T-helper 2 cell treated with Interferon-gamma antibody and Interleukin-4, amounts not matched to agents 5 μg/mL and 100 μg/mL, for 36 hours (primary cell): ENCODE data around the gene DYSF.

Experiments
- DNase-seq: peaks from one replicate; pipeline ENCODE4 v3.0.0; 2021; ENCODE audit warnings: low spot score
- H3K27ac Mint-ChIP-seq: one replicate; pipeline ENCODE4 v1.8.0; 2021; ENCODE audit warnings: mild to moderate bottlenecking, mixed read lengths
- H3K27me3 Mint-ChIP-seq: one replicate; pipeline ENCODE4 v1.8.0; 2021; ENCODE audit warnings: low read depth, mixed read lengths
- H3K36me3 Mint-ChIP-seq: one replicate; pipeline ENCODE4 v1.8.0; 2021; ENCODE audit warnings: low read depth, mixed read lengths
- H3K4me1 Mint-ChIP-seq: one replicate; pipeline ENCODE4 v1.8.0; 2021; ENCODE audit warnings: low read depth, mixed read lengths
- H3K4me3 Mint-ChIP-seq: one replicate; pipeline ENCODE4 v1.8.0; 2022; ENCODE audit warnings: mild to moderate bottlenecking, moderate library complexity, mixed read lengths
- H3K9me3 Mint-ChIP-seq: one replicate; pipeline ENCODE4 v1.8.0; 2021; ENCODE audit warnings: mixed read lengths

The DYSF gene

DNA sequence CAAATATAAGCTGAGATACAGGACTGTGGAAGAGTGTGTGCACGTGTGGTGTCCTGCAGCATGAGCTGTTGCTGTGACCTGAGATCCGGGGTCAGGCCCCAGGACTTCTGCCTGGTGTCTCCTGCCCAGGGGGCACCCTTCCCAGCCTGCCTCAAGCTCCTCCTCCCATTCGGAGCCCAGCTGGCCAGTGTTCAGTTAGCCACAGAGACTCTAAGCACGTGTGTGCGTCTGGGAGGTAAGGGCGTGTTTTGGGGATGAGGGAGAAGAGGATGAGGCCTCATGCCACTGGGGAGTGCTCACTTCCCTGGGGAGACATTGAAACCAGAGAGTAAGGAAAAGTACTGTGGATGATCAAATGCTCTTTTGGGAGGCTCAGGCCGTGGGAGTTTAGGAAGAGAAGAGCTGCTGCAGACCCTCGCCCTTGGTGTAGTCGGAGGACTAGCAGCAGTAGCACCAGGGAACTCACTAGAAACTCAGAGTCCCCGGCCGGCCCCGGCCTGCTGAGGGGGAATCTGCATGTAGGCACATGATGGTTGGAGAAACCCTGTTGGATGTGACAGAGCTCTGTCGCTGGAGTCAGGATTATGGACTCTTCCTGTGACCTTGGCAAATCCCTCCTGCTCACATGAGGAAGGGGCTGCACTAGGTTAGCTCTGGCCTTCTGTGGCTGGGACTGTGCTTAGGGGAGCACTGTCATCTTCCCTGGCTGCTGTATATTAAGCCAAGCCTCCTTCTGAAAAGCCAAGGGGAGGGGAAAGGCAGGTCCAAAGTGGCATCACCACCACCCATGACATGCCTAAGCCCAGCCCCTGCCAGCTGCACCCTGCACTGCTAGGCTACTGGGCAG is 231.1 kb downstream of the DYSF start:
- H3K36me3 Mint-ChIP-seq, result no peaks in the 10 kb centered on the region
- H3K27me3 Mint-ChIP-seq, result no peaks in the 10 kb centered on the region
- no peak for DNase-seq
- no peaks in the 10 kb centered on the region for H3K9me3 Mint-ChIP-seq
- no peaks in the 10 kb centered on the region for H3K4me1 Mint-ChIP-seq
- no peak overlapping the region for H3K4me3 Mint-ChIP-seq
- H3K27ac Mint-ChIP-seq, result no peak overlapping the region

DNA sequence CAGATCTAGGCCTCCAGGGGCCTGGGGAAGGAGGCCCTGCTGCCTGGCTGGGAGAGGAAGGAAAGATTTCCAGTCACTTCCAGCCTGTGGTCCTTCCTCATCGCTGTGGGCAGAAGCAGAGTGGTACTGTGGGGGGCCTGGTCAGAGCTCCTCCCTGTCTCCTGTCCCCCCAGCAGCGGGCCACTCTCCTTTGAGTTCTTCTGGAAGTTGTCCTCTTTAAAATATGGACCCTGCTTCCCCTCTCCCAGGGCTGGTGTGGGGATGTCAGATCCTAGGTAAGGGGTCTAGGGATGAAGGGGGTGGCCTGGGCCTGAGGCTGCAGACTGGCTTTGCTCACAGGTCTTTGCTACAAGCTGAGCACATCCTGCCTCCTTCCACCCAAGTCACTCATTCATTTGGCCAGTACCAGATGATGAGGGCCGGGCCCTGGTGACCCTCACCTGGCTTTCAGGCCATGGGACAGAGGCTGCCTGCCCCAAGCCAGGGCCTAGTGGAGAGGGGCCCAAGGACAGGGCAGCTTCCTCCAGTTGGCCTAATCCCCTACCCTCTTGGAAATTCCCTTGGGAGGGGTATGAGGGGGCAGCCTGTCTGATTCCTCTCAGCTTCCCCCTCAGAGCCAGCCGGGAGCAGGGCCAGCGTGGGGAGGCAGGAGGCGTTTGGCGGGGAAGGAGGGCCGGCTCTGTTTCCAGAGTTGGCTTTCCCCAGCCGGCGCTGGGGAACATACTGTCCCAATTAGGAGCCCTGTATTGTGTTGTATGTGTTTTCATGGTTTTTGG is 231.9 kb downstream of the DYSF start:
- H3K36me3 Mint-ChIP-seq, result no peaks in the 10 kb centered on the region
- no peak for DNase-seq
- H3K9me3 Mint-ChIP-seq, result no peaks in the 10 kb centered on the region
- no peak overlapping the region for H3K4me3 Mint-ChIP-seq
- H3K27me3 Mint-ChIP-seq, result no peaks in the 10 kb centered on the region
- H3K27ac Mint-ChIP-seq, result no peak overlapping the region
- H3K4me1 Mint-ChIP-seq, result no peaks in the 10 kb centered on the region

GRCh38 chr2:71685941-71686611 is 232.7 kb downstream of the DYSF start:
- H3K9me3 Mint-ChIP-seq, result no peaks in the 10 kb centered on the region
- no peaks in the 10 kb centered on the region for H3K27me3 Mint-ChIP-seq
- no peaks in the 10 kb centered on the region for H3K4me1 Mint-ChIP-seq
- no peak overlapping the region for H3K27ac Mint-ChIP-seq
- H3K4me3 Mint-ChIP-seq, result no peak overlapping the region
- H3K36me3 Mint-ChIP-seq, result no peaks in the 10 kb centered on the region
- no peak for DNase-seq

GRCh38 chr2:71686781-71687180 is 233.4 kb downstream of the DYSF start:
- Mint-ChIP-seq H3K36me3 (no peaks in the 10 kb centered on the region), H3K4me3 (no peak overlapping the region), H3K27me3 (no peaks in the 10 kb centered on the region), H3K4me1 (no peaks in the 10 kb centered on the region), H3K27ac (no peak overlapping the region), H3K9me3 (no peaks in the 10 kb centered on the region)
- no peak for DNase-seq

DNA sequence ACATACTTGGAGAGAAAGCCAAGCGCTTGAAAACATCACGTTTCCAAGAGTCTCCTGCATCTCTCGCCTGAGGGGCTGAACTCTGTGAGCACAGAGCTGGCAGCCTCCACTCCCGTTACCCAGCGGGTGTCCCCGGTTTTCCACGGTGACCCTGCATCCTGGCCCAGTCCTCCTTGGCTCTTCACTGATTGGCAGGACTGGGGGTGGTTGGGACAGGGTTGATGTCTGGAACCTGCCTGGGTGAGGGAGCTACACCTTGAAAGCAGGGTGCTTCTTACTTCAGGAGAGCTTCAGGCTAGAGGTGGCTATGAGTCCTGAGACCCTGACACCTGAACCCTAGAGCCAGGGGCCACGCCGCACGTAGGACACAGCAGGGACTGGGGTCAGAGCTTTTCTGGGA is 234.1 kb downstream of the DYSF start:
- Mint-ChIP-seq H3K27me3 (no peaks in the 10 kb centered on the region), H3K4me3 (no peak overlapping the region), H3K4me1 (no peaks in the 10 kb centered on the region), H3K9me3 (no peaks in the 10 kb centered on the region), H3K27ac (no peak overlapping the region), H3K36me3 (no peaks in the 10 kb centered on the region)
- no peak for DNase-seq

DNA sequence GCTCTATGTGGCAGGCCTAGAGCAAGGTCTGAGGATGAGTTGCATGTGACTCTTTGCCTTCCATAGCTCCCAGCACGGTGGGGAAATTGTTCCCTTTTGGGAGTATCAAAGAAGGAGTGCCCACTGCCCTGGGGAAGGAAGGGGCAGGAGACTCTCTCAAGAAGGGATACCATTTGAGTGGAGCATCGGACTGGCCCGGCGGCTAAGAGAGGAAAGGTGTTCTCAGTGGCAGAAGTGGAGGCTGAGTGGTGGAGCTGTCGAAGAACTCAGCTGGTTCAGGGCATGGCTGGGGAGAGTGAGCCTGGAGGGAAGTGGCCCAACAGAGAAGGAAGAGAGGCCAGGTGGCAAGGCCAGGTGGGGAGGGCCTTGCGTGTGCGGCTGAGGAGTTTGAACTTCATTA is 235.2 kb downstream of the DYSF start:
- Mint-ChIP-seq H3K4me1 (no peaks in the 10 kb centered on the region), H3K27ac (no peak overlapping the region), H3K9me3 (no peaks in the 10 kb centered on the region), H3K4me3 (no peak overlapping the region), H3K27me3 (no peaks in the 10 kb centered on the region), H3K36me3 (no peaks in the 10 kb centered on the region)
- DNase-seq, result no peak

GRCh38 chr2:71689393-71689792 is 236.0 kb downstream of the DYSF start:
- Mint-ChIP-seq H3K27ac (no peak overlapping the region), H3K27me3 (no peaks in the 10 kb centered on the region), H3K4me1 (no peaks in the 10 kb centered on the region), H3K36me3 (no peaks in the 10 kb centered on the region), H3K9me3 (no peaks in the 10 kb centered on the region), H3K4me3 (no peak overlapping the region)
- no peak for DNase-seq

DNA sequence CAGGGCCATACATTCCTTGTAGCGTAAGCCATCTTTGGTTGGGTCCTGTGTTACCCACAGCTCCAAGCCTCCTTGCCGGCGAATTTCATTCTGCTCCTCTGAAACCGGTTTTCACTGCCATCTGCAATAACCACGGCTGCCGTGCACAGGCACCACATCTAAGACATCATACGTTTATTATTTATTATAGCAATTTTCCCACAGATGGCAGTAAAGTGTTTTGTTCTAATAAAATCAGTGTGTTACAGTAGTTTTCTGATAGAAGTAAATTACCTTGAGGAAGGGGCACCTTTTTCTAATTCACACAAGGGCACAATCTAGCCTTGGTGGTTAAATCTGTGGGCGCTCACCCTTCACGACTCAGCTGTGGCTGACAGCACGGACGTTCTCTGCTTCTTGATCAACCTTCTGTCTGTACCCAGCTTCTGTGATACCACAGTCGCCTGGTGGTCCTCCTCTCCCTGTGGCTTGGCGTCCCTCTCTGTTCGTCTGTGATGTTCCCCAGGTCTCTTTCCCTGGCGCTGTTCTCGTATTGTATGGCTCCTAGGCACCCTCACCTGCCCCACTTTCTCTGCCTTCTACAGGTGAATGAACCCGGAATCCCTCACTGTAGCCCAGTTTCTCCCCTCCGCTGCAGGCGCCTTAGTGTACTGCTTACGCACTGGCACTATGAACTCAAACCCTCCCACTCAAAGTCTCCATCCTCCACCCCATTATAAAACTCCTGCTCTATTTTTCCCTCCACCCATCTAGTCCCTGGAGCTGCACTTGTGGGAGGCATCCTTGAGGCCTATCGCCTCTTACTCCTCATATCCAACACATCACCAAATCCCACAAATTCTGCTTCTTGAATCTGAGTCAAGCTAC is 236.8 kb downstream of the DYSF start:
- no peak for DNase-seq
- Mint-ChIP-seq H3K4me3 (no peak overlapping the region), H3K27ac (no peak overlapping the region), H3K4me1 (no peaks in the 10 kb centered on the region), H3K36me3 (no peaks in the 10 kb centered on the region), H3K27me3 (no peaks in the 10 kb centered on the region), H3K9me3 (no peaks in the 10 kb centered on the region)

GRCh38 chr2:71690876-71691475 is 237.6 kb downstream of the DYSF start:
- Mint-ChIP-seq H3K36me3 (no peaks in the 10 kb centered on the region), H3K4me3 (no peak overlapping the region), H3K27ac (no peak overlapping the region), H3K4me1 (no peaks in the 10 kb centered on the region), H3K9me3 (no peaks in the 10 kb centered on the region), H3K27me3 (no peaks in the 10 kb centered on the region)
- no peak for DNase-seq

GRCh38 chr2:71691747-71692441 is 238.5 kb downstream of the DYSF start:
- no peak for DNase-seq
- Mint-ChIP-seq H3K27ac (no peak overlapping the region), H3K4me1 (no peaks in the 10 kb centered on the region), H3K27me3 (no peaks in the 10 kb centered on the region), H3K4me3 (no peak overlapping the region), H3K9me3 (no peaks in the 10 kb centered on the region), H3K36me3 (no peaks in the 10 kb centered on the region)

GRCh38 chr2:71692621-71693277 is 239.4 kb downstream of the DYSF start:
- Mint-ChIP-seq H3K9me3 (no peaks in the 10 kb centered on the region), H3K27me3 (no peaks in the 10 kb centered on the region), H3K4me3 (no peak overlapping the region), H3K27ac (no peak overlapping the region), H3K36me3 (no peaks in the 10 kb centered on the region), H3K4me1 (no peaks in the 10 kb centered on the region)
- DNase-seq, result no peak
